K562 (cell line): ENCODE measurements around the gene ARHGAP28. TPM values are rescaled to one million over a fixed set of nuclear protein-coding genes. Genes with fewer than 3 reads are reported as not detected.

ENCODE experiments used
- ATAC-seq: fragments of 200-7000 bp; cut with Tn5 transposase; 3 replicates; pipeline ENCODE4 v1.9.1; 2020; ENCODE audit warnings: moderate library complexity
- BruUV-seq: library from RNA; stranded (reverse); fragments of 400-500 nt; replicated peaks from 2 replicates; lab custom pipeline; 2021; lab: Mats Ljungman, UMichigan
- CTCF ChIA-PET: fragments of 300-600 bp; formaldehyde crosslinking; extraction: SDS; loops from one replicate; lab custom pipeline; 2021; ENCODE audit warnings: low intra/inter-chr PET ratio; lab: Yijun Ruan, JAX
- POLR2A ChIA-PET: fragments of 300-600, 350-650 bp; sonication (Branson Sonifier 250); formaldehyde crosslinking; extraction: SDS; loops from one replicate; lab custom pipeline; 2021; ENCODE audit warnings: antibody characterized with exemption, inconsistent platforms; lab: Yijun Ruan, JAX
- DNase-seq, 4 experiments: peaks; one replicate each; pipeline versions ENCODE4 v3.0.0 to v3.0.0-alpha.2; 2011 to 2018; ENCODE audit warnings: low spot score in 3 of 4, mixed read lengths in 3 of 4; ENCODE audit errors: extremely low read depth in 1 of 4
- FAIRE-seq: peaks from 2 replicates; lab custom pipeline; 2011; peaks lifted over from hg19 to GRCh38; lab: Jason Lieb, UNC
- H2AFZ ChIP-seq: 2 replicates; pipeline ENCODE4 v1.6.0; 2011; ENCODE audit warnings: low read depth, low read length, control low read depth, inconsistent platforms
- H3K27ac ChIP-seq: fragments of 200-600 bp; 3 replicates; pipeline ENCODE4 v1.8.0; 2011; ENCODE audit warnings: low read depth, mild to moderate bottlenecking, control low read depth, inconsistent platforms, low read length, moderate library complexity, mixed read lengths; ENCODE audit errors: extremely low read depth
- H3K27me3 ChIP-seq, 2 experiments: fragments of 300-600 bp in 1 of 2; 2 replicates in 1 of 2; 3 replicates in 1 of 2; pipeline versions ENCODE4 v1.6.0 to v1.8.0; 2011; ENCODE audit warnings: inconsistent platforms in 2 of 2, low read length in 2 of 2, mild to moderate bottlenecking in 1 of 2, mixed read lengths in 1 of 2, moderate library complexity in 1 of 2; ENCODE audit not compliant: control insufficient read depth in 2 of 2, insufficient read depth in 2 of 2
- H3K36me3 ChIP-seq: fragments of 300-600 bp; 3 replicates; pipeline ENCODE4 v1.8.0; 2011; ENCODE audit warnings: mild to moderate bottlenecking, low read length, inconsistent platforms; ENCODE audit not compliant: control insufficient read depth, insufficient read depth
- H3K4me1 ChIP-seq, 2 experiments: fragments of 200-600 bp in 1 of 2; replicated peaks in 1 of 2; 2 replicates in 1 of 2; 3 replicates in 1 of 2; pipeline versions ENCODE4 v1.5.1 to v1.8.0; 2011; ENCODE audit warnings: inconsistent platforms in 2 of 2, low read length in 2 of 2, mild to moderate bottlenecking in 1 of 2, mixed read lengths in 1 of 2, moderate library complexity in 1 of 2; ENCODE audit not compliant: control insufficient read depth in 2 of 2, insufficient read depth in 2 of 2
- H3K4me2 ChIP-seq: 2 replicates; pipeline ENCODE4 v1.6.1; 2011; ENCODE audit warnings: low read length, control low read depth, inconsistent platforms, mixed read lengths; ENCODE audit not compliant: insufficient read depth
- H3K4me3 ChIP-seq: fragments of 200-600 bp; sonication (generic), shearing (Covaris generic); 2 replicates; pipeline ENCODE4 v1.5.1; 2016; ENCODE audit warnings: control low read depth, inconsistent platforms
- H3K79me2 ChIP-seq: fragments of 200-600 bp; 3 replicates; pipeline ENCODE4 v1.8.0; 2011; ENCODE audit warnings: low read length, inconsistent platforms; ENCODE audit not compliant: control insufficient read depth, insufficient read depth
- H3K9ac ChIP-seq, 2 experiments: 2 replicates each; pipeline versions ENCODE4 v1.6.0 to v1.6.1; 2011; ENCODE audit warnings: low read depth in 2 of 2, low read length in 2 of 2, control low read depth in 1 of 2, inconsistent platforms in 1 of 2, mild to moderate bottlenecking in 1 of 2, mixed read lengths in 1 of 2; ENCODE audit not compliant: insufficient read depth in 1 of 2
- H3K9me1 ChIP-seq: one replicate; pipeline ENCODE4 v1.6.0; 2011; ENCODE audit warnings: inconsistent platforms, mild to moderate bottlenecking, low read length, moderate library complexity; ENCODE audit not compliant: control insufficient read depth, insufficient read depth
- H3K9me3 ChIP-seq: replicated peaks from 2 replicates; pipeline ENCODE4 v1.5.1; 2011; ENCODE audit warnings: low read depth, low read length, inconsistent platforms; ENCODE audit not compliant: control insufficient read depth, insufficient read depth
- H4K20me1 ChIP-seq: replicated peaks from 2 replicates; pipeline ENCODE4 v1.6.1; 2011; ENCODE audit warnings: low read length, inconsistent platforms, mixed read lengths; ENCODE audit not compliant: control insufficient read depth, insufficient read depth
- EHMT2 ChIP-seq: fragments of 450-650 bp; IDR thresholded peaks from 2 replicates; pipeline ENCODE4 v1.6.1; 2018; ENCODE audit warnings: antibody characterized with exemption
- FOXA3 ChIP-seq, 2 experiments: fragments of 450-650 bp in 1 of 2; sonication (generic) in 1 of 2; formaldehyde crosslinking; IDR thresholded peaks in 1 of 2; conservative IDR thresholded peaks in 1 of 2; 2 replicates each; pipeline versions ENCODE4 v1.4.0 to v1.8.0; 2020 to 2022; ENCODE audit warnings: mild to moderate bottlenecking in 2 of 2, missing genetic modification reagents in 1 of 2
- PREB ChIP-seq: sonication (generic); formaldehyde crosslinking; IDR thresholded peaks from 2 replicates; pipeline ENCODE4 v1.8.1; 2023; ENCODE audit warnings: mild to moderate bottlenecking, missing genetic modification reagents
- RCOR1 ChIP-seq, 2 experiments: IDR thresholded peaks; 2 replicates each; pipeline ENCODE4 v1.6.1; 2012; ENCODE audit warnings: low read depth in 2 of 2, low read length in 2 of 2, borderline replicate concordance in 1 of 2, improper control_type of control experiment in 1 of 2
- WGBS: fragments of 100-300 bp; shearing (Covaris generic); methylation state at CpG from one replicate; pipeline ENCODE4 v1.1.6; 2016; ENCODE audit warnings: low coverage, mixed read lengths; ENCODE audit not compliant: insufficient coverage; ENCODE audit errors: missing lambda C conversion rate; 5-methylcytosine and 5-hydroxymethylcytosine counted together
- in situ Hi-C: fragments of 300-500 bp; cut with MboI; formaldehyde crosslinking; loops from 4 replicates; pipeline ENCODE4 v1.15.0; 2018; ENCODE audit warnings: inconsistent platforms, mixed read lengths
- intact Hi-C: fragments of 100-400 bp; cut with micrococcal nuclease; formaldehyde crosslinking; loops from 2 replicates; pipeline ENCODE4 v1.14.2; 2022
- polyA plus RNA-seq, 8 experiments: library from polyadenylated mRNA; depleted of rRNA in 4 of 8; stranded (reverse) in 5 of 8; unstranded in 3 of 8; fragments of >200 nt; fragmentation: Nextera tagmentation in 2 of 8; fragmentation: Illumina TruSeq in 1 of 8; extraction: Ambion mirVana in 2 of 8; extraction: Trizol in 1 of 8; gene quantifications; 2 replicates each; pipeline versions ENCODE4 v1.2.1 to v1.2.3, GENCODE V29; 2011 to 2014; ENCODE audit warnings: inconsistent platforms in 1 of 8, missing spikeins in 1 of 8
- total RNA-seq, 7 experiments: library from RNA; depleted of rRNA in 6 of 7; stranded (reverse); fragments of >200 nt in 6 of 7; fragmentation: Illumina TruSeq in 2 of 7; extraction: Trizol in 2 of 7; gene quantifications; 2 replicates each; pipeline versions ENCODE4 v1.2.1 to v1.2.3, GENCODE V29; 2011 to 2021; ENCODE audit warnings: low replicate concordance in 1 of 7
- TF ChIP-seq, protein P1 (sequence below), 2 experiments: fragments of 450-650 bp; IDR thresholded peaks; 2 replicates each; pipeline ENCODE4 v1.6.1; 2016

The ARHGAP28 gene
- total and polyA plus RNA-seq, 9 of the 15 experiments (the other 6 are each of a cell fraction or from before 2014, with no cell fraction given), result 0.93 to 5.9 (median 5.0) TPM

- POLR2A ChIA-PET, result no interaction called here
Observed at GRCh38 chr18:6747646-6748045, 18.1 kb downstream of the ARHGAP28 start.

GRCh38 chr18:6748241-6748640 is 18.7 kb downstream of the ARHGAP28 start:
- Histone ChIP-seq H4K20me1 (no peaks in the 10 kb centered on the region), H3K4me3 (no peak overlapping the region), H3K27me3 (no peaks in the 10 kb centered on the region), H3K4me1 (no peaks in the 10 kb centered on the region), H3K4me2 (no peak overlapping the region), H3K27ac (no peak overlapping the region), H3K79me2 (no peaks in the 10 kb centered on the region), H3K9ac (no peak overlapping the region), H3K36me3 (no peaks in the 10 kb centered on the region), H2AFZ (no peak overlapping the region), H3K9me3 (no peaks in the 10 kb centered on the region), H3K9me1 (no peaks in the 10 kb centered on the region)
- no peak for DNase-seq
- intact Hi-C loops (no loop called here), in situ Hi-C loops (loop anchor here (25.0 kb wide), 1 partner anchor 1461 kb away; the partner anchor contains the start of gene ZBTB14)
- ChIA-PET CTCF (no interaction called here), POLR2A (no interaction called here)
- BruUV-seq, result no TSS peak
- 8% methylated on average over 2 of the region's 2 CpGs for WGBS
- no peak for TF ChIP-seq EHMT2
- TF ChIP-seq, protein P1, sequence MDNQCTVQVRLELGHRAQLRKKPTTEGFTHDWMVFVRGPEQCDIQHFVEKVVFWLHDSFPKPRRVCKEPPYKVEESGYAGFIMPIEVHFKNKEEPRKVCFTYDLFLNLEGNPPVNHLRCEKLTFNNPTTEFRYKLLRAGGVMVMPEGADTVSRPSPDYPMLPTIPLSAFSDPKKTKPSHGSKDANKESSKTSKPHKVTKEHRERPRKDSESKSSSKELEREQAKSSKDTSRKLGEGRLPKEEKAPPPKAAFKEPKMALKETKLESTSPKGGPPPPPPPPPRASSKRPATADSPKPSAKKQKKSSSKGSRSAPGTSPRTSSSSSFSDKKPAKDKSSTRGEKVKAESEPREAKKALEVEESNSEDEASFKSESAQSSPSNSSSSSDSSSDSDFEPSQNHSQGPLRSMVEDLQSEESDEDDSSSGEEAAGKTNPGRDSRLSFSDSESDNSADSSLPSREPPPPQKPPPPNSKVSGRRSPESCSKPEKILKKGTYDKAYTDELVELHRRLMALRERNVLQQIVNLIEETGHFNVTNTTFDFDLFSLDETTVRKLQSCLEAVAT (IDR thresholded peaks at IDR 0.05), result no peak
- TF ChIP-seq PREB (CRISPR knock-in tag), result no peak
- no peak for TF ChIP-seq RCOR1 (IDR thresholded peaks at IDR 0.05; ENCODE audit: borderline replicate concordance in 1 of 2, low read depth in 2 of 2, low read length in 2 of 2)
- no peak for ATAC-seq
- FAIRE-seq, result no peak

More at GRCh38 chr18:6747646-6748045, 18.1 kb downstream of the ARHGAP28 start:
- Histone ChIP-seq H3K9me3 (no peaks in the 10 kb centered on the region), H4K20me1 (no peaks in the 10 kb centered on the region), H3K4me3 (no peak overlapping the region), H3K36me3 (no peaks in the 10 kb centered on the region), H3K27me3 (no peaks in the 10 kb centered on the region), H3K9me1 (no peaks in the 10 kb centered on the region), H2AFZ (no peak overlapping the region), H3K27ac (no peak overlapping the region), H3K4me2 (no peak overlapping the region), H3K4me1 (no peaks in the 10 kb centered on the region), H3K79me2 (no peaks in the 10 kb centered on the region), H3K9ac (no peak overlapping the region)
- BruUV-seq, result no TSS peak
- in situ Hi-C loops, result loop anchor here (25.0 kb wide), 1 partner anchor 1460 kb away; the partner anchor contains the start of gene ZBTB14
- intact Hi-C loops, result no loop called here
- TF ChIP-seq, protein P1 (IDR thresholded peaks at IDR 0.05), result no peak
- peak; percentile 36 to 47; a peak in 2 of 4 replicates for TF ChIP-seq FOXA3 (CRISPR knock-in tag; conservative IDR thresholded peaks at IDR 0.05 in 1 of 2, IDR thresholded peaks at IDR 0.05 in 1 of 2)
- FAIRE-seq (no peak), DNase-seq (no peak), ATAC-seq (no peak)
- WGBS, result 3% methylated on average over 2 of the region's 2 CpGs
- CTCF ChIA-PET, result no interaction called here
